HL-60 (cell line): Measurements from ENCODE around the gene FAM221B.

ENCODE experiments used
- DNase-seq, 2 experiments: peaks; one replicate each; pipeline ENCODE4 v3.0.0-alpha.2; 2010 to 2020; ENCODE audit warnings: low read depth in 1 of 2, low spot score in 1 of 2
- H3K27ac ChIP-seq: fragments of 250-450 bp; sonication (Bioruptor Pico); replicated peaks from 2 replicates; pipeline ENCODE4 v1.5.1; 2020; ENCODE audit warnings: mild to moderate bottlenecking, moderate library complexity
- H3K27me3 ChIP-seq: fragments of 250-450 bp; sonication (Bioruptor Pico); 2 replicates; pipeline ENCODE4 v1.5.1; 2021; ENCODE audit warnings: mild to moderate bottlenecking, moderate library complexity; ENCODE audit not compliant: insufficient read depth, poor library complexity, severe bottlenecking
- H3K4me3 ChIP-seq: replicated peaks from 2 replicates; pipeline ENCODE4 v1.5.1; 2011; ENCODE audit warnings: mild to moderate bottlenecking, control low read depth, low read length; ENCODE audit not compliant: insufficient read depth
- CTCF ChIP-seq: IDR thresholded peaks from one replicate; pipeline ENCODE4 v1.5.1; 2011; ENCODE audit warnings: low read length, control low read depth, inconsistent platforms; ENCODE audit not compliant: insufficient read depth
- GABPA ChIP-seq: IDR thresholded peaks from 2 replicates; pipeline ENCODE4 v1.6.1; 2012; ENCODE audit warnings: low read depth
- POLR2AphosphoS5 ChIP-seq: IDR thresholded peaks from 2 replicates; pipeline ENCODE4 v1.6.1; 2012; ENCODE audit warnings: low read depth
- REST ChIP-seq: IDR thresholded peaks from 2 replicates; pipeline ENCODE4 v1.6.1; 2012; ENCODE audit warnings: low read depth; ENCODE audit not compliant: insufficient replicate concordance
- SPI1 ChIP-seq: IDR thresholded peaks from 2 replicates; pipeline ENCODE4 v1.6.1; 2012; ENCODE audit warnings: low read depth, mild to moderate bottlenecking, borderline replicate concordance
- long read RNA-seq: library from polyadenylated mRNA; unstranded; transcript quantifications from one replicate; pipeline ENCODE4 v2.0.0, GENCODE V29; 2020

The FAM221B gene
- long read RNA-seq: 0 reads

- no peak within 1 kb of the TSS for H3K27ac ChIP-seq
- no peaks in the 10 kb centered on the region for H3K27me3 ChIP-seq
- TF ChIP-seq GABPA (no peak), CTCF (no peak), SPI1 (no peak), POLR2AphosphoS5 (no peak)
- no peak for DNase-seq
- peak within 1 kb of the TSS; percentile 55 for H3K4me3 ChIP-seq
Measured at GRCh38 chr9:35828716-35829083, at the start of gene FAM221B. Gene FAM221B (minus strand): TSS chr9:35828732. CDS start chr9:35826161, 2,571 bp downstream.

- Histone ChIP-seq H3K4me3 (no peak overlapping the region), H3K27ac (no peak overlapping the region), H3K27me3 (no peaks in the 10 kb centered on the region)
- DNase-seq: no peak
- TF ChIP-seq CTCF (no peak), POLR2AphosphoS5 (no peak), SPI1 (no peak), REST (no peak), GABPA (no peak)
Measured at GRCh38 chr9:35872505-35872904, 44.0 kb upstream of the FAM221B start.

- DNase-seq: no peak
- Histone ChIP-seq H3K27ac (no peak overlapping the region), H3K27me3 (no peaks in the 10 kb centered on the region), H3K4me3 (no peak overlapping the region)
- no peak for TF ChIP-seq SPI1
- TF ChIP-seq REST: no peak
- TF ChIP-seq POLR2AphosphoS5: no peak
- no peak for TF ChIP-seq CTCF
- TF ChIP-seq GABPA: no peak
Measured at GRCh38 chr9:35871545-35871944, 43.0 kb upstream of the FAM221B start.

GRCh38 chr9:35870351-35870923 lies 41.9 kb upstream of the FAM221B start, which contains the start of gene OR13J1:
Gene OR13J1 (minus strand): TSS chr9:35870401. CDS start chr9:35870401, 0 bp downstream.
- DNase-seq: no peak
- Histone ChIP-seq H3K27me3 (no peaks in the 10 kb centered on the region), H3K4me3 (no peak within 1 kb of the TSS), H3K27ac (no peak within 1 kb of the TSS)
- TF ChIP-seq GABPA (no peak), REST (no peak), POLR2AphosphoS5 (no peak), CTCF (no peak), SPI1 (no peak)
